Neural cell (in vitro differentiated cells): ENCODE data around the gene CCDC33. TPM values are rescaled to one million over a fixed set of nuclear protein-coding genes. Genes with fewer than 3 reads are reported as not detected.

Source experiments
- H2AFZ ChIP-seq: fragments of 200-600, 300-800 bp; sonication (generic), shearing (Covaris generic); 2 replicates; pipeline ENCODE4 v1.6.0; 2014; ENCODE audit warnings: low read depth, mild to moderate bottlenecking, antibody characterized with exemption, low read length, moderate library complexity
- H3F3A ChIP-seq: fragments of 200-600 bp; shearing (Covaris generic); 2 replicates; pipeline ENCODE4 v1.6.1; 2016; ENCODE audit warnings: mild to moderate bottlenecking, moderate library complexity, mixed read lengths, antibody characterized with exemption, low read length; ENCODE audit not compliant: insufficient read depth, poor library complexity, severe bottlenecking
- H3K27ac ChIP-seq: fragments of 200-600, 300-800 bp; sonication (generic), shearing (Covaris generic); 2 replicates; pipeline ENCODE4 v1.5.1; 2014; ENCODE audit warnings: mild to moderate bottlenecking, low read length, moderate library complexity
- H3K27me3 ChIP-seq: fragments of 300-800, 200-600 bp; sonication (generic), shearing (Covaris generic); 2 replicates; pipeline ENCODE4 v1.6.0; 2014; ENCODE audit warnings: mild to moderate bottlenecking, low read depth, low read length, moderate library complexity; ENCODE audit not compliant: insufficient read depth
- H3K36me3 ChIP-seq: fragments of 300-800, 200-600 bp; sonication (generic), shearing (Covaris generic); 2 replicates; pipeline ENCODE4 v1.5.1; 2014; ENCODE audit warnings: mild to moderate bottlenecking, antibody characterized with exemption, low read length, moderate library complexity; ENCODE audit not compliant: insufficient read depth
- H3K4me2 ChIP-seq: fragments of 300-800, 200-600 bp; sonication (generic), shearing (Covaris generic); 2 replicates; pipeline ENCODE4 v1.6.0; 2014; ENCODE audit warnings: mild to moderate bottlenecking, low read length
- H3K4me3 ChIP-seq: fragments of 300-800, 200-600 bp; sonication (generic), shearing (Covaris generic); 2 replicates; pipeline ENCODE4 v1.5.1; 2014; ENCODE audit warnings: mild to moderate bottlenecking, low read length, moderate library complexity
- H3K79me2 ChIP-seq: fragments of 200-600 bp; shearing (Covaris generic); replicated peaks from 2 replicates; pipeline ENCODE4 v1.6.0; 2014; ENCODE audit warnings: mild to moderate bottlenecking, low read length, moderate library complexity; ENCODE audit not compliant: insufficient read depth
- H3K9ac ChIP-seq: fragments of 300-800, 200-600 bp; sonication (generic), shearing (Covaris generic); 2 replicates; pipeline ENCODE4 v1.6.1; 2016; ENCODE audit warnings: mild to moderate bottlenecking, low read length, mixed read lengths
- H3K9me2 ChIP-seq: fragments of 200-600 bp; shearing (Covaris generic); 2 replicates; pipeline ENCODE4 v1.6.1; 2016; ENCODE audit warnings: mild to moderate bottlenecking, low read length, mixed read lengths; ENCODE audit not compliant: insufficient read depth
- H3K9me3 ChIP-seq: fragments of 200-600, 300-800 bp; sonication (generic), shearing (Covaris generic); 2 replicates; pipeline ENCODE4 v1.6.1; 2016; ENCODE audit warnings: mild to moderate bottlenecking, mixed run types, low read length, moderate library complexity, mixed read lengths
- H4K20me1 ChIP-seq: fragments of 200-600 bp; shearing (Covaris generic); 2 replicates; pipeline ENCODE4 v1.6.1; 2016; ENCODE audit warnings: mild to moderate bottlenecking, mixed run types; ENCODE audit not compliant: insufficient read depth
- EP300 ChIP-seq: fragments of 450-650 bp; conservative IDR thresholded peaks from 2 replicates; pipeline ENCODE4 v1.6.1; 2014; ENCODE audit warnings: antibody characterized with exemption, mild to moderate bottlenecking, moderate library complexity; ENCODE audit not compliant: poor library complexity, severe bottlenecking
- EZH2 ChIP-seq: fragments of 200-600, 300-800 bp; shearing (Covaris generic), sonication (generic); IDR thresholded peaks from 2 replicates; pipeline ENCODE4 v1.6.1; 2014; ENCODE audit warnings: antibody characterized with exemption, low read length, borderline replicate concordance, mild to moderate bottlenecking; ENCODE audit not compliant: insufficient read depth, poor library complexity, severe bottlenecking
- MXI1 ChIP-seq: fragments of 450-650 bp; conservative IDR thresholded peaks from 2 replicates; pipeline ENCODE4 v1.6.1; 2014; ENCODE audit warnings: antibody characterized with exemption, mild to moderate bottlenecking; ENCODE audit not compliant: poor library complexity, severe bottlenecking
- POLR2AphosphoS5 ChIP-seq: IDR thresholded peaks from 2 replicates; pipeline ENCODE4 v1.6.1; 2012
- RAD21 ChIP-seq: fragments of 450-650 bp; conservative IDR thresholded peaks from 2 replicates; pipeline ENCODE4 v1.6.1; 2014; ENCODE audit warnings: antibody characterized with exemption, mild to moderate bottlenecking, moderate library complexity
- SMC3 ChIP-seq: fragments of 450-650 bp; conservative IDR thresholded peaks from 2 replicates; pipeline ENCODE4 v1.6.1; 2014; ENCODE audit warnings: antibody characterized with exemption, mild to moderate bottlenecking, moderate library complexity; ENCODE audit not compliant: poor library complexity
- TAF1 ChIP-seq: IDR thresholded peaks from 2 replicates; pipeline ENCODE4 v1.6.1; 2012; ENCODE audit warnings: low read depth
- polyA plus RNA-seq: library from polyadenylated mRNA; depleted of rRNA; stranded (reverse); fragments of >200 nt; gene quantifications from 2 replicates; pipeline ENCODE4 v1.2.3, GENCODE V29; 2014
- TF ChIP-seq, protein P1 (sequence below): fragments of 450-650 bp; IDR thresholded peaks from 2 replicates; pipeline ENCODE4 v1.5.1; 2014; ENCODE audit warnings: antibody characterized with exemption, mild to moderate bottlenecking, moderate library complexity; ENCODE audit not compliant: poor library complexity, severe bottlenecking
- TF ChIP-seq, protein P2 (sequence below): IDR thresholded peaks from 2 replicates; pipeline ENCODE4 v1.6.1; 2012; ENCODE audit warnings: borderline replicate concordance

The CCDC33 gene
- polyA plus RNA-seq, 1 donor from 2014 or later = 1.4 TPM

GRCh38 chr15:74274470-74275038 lies 38.4 kb downstream of the CCDC33 start:
- Histone ChIP-seq H3F3A (no peaks in the 10 kb centered on the region), H3K79me2 (no peaks in the 10 kb centered on the region), H2AFZ (no peak overlapping the region), H3K4me2 (no peak overlapping the region), H3K27me3 (no peaks in the 10 kb centered on the region), H3K4me3 (no peak overlapping the region), H3K9me2 (no peaks in the 10 kb centered on the region), H3K9me3 (no peaks in the 10 kb centered on the region), H3K9ac (no peak overlapping the region), H3K36me3 (no peaks in the 10 kb centered on the region), H3K27ac (no peak overlapping the region), H4K20me1 (no peaks in the 10 kb centered on the region)
- TF ChIP-seq, protein P1, sequence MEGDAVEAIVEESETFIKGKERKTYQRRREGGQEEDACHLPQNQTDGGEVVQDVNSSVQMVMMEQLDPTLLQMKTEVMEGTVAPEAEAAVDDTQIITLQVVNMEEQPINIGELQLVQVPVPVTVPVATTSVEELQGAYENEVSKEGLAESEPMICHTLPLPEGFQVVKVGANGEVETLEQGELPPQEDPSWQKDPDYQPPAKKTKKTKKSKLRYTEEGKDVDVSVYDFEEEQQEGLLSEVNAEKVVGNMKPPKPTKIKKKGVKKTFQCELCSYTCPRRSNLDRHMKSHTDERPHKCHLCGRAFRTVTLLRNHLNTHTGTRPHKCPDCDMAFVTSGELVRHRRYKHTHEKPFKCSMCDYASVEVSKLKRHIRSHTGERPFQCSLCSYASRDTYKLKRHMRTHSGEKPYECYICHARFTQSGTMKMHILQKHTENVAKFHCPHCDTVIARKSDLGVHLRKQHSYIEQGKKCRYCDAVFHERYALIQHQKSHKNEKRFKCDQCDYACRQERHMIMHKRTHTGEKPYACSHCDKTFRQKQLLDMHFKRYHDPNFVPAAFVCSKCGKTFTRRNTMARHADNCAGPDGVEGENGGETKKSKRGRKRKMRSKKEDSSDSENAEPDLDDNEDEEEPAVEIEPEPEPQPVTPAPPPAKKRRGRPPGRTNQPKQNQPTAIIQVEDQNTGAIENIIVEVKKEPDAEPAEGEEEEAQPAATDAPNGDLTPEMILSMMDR = no peak

DNA sequence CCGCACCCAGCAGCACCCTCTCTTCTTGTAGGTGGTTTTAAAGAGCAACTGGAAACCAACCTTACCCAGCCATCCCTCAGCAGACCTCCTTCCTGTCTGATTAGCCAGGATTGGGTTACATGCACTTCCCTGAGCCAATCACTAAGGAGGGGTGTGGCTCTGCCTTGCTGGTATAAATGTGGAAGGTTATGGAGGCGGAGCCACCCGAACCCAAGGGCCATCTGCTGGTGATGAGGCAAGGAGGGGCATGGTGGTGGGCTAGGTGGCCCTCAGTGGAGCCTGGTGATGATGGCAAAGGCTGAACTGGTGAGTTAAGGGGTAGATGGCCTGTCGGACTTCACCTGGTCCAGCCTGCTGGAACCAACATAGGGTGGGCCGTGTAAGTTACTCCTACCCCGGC lies 39.8 kb downstream of the CCDC33 start:
- Histone ChIP-seq H3K36me3 (no peaks in the 10 kb centered on the region), H3K9me3 (no peaks in the 10 kb centered on the region), H3F3A (no peaks in the 10 kb centered on the region), H3K9ac (no peak overlapping the region), H3K9me2 (no peaks in the 10 kb centered on the region), H3K4me3 (no peak overlapping the region), H3K27me3 (no peaks in the 10 kb centered on the region), H3K4me2 (no peak overlapping the region), H3K79me2 (no peaks in the 10 kb centered on the region), H2AFZ (no peak overlapping the region), H3K27ac (no peak overlapping the region), H4K20me1 (no peaks in the 10 kb centered on the region)
- TF ChIP-seq MXI1 (no peak), POLR2AphosphoS5 (no peak), RAD21 (no peak), EZH2 (no peak), EP300 (no peak), SMC3 (no peak), TAF1 (no peak)
- TF ChIP-seq, protein P2, sequence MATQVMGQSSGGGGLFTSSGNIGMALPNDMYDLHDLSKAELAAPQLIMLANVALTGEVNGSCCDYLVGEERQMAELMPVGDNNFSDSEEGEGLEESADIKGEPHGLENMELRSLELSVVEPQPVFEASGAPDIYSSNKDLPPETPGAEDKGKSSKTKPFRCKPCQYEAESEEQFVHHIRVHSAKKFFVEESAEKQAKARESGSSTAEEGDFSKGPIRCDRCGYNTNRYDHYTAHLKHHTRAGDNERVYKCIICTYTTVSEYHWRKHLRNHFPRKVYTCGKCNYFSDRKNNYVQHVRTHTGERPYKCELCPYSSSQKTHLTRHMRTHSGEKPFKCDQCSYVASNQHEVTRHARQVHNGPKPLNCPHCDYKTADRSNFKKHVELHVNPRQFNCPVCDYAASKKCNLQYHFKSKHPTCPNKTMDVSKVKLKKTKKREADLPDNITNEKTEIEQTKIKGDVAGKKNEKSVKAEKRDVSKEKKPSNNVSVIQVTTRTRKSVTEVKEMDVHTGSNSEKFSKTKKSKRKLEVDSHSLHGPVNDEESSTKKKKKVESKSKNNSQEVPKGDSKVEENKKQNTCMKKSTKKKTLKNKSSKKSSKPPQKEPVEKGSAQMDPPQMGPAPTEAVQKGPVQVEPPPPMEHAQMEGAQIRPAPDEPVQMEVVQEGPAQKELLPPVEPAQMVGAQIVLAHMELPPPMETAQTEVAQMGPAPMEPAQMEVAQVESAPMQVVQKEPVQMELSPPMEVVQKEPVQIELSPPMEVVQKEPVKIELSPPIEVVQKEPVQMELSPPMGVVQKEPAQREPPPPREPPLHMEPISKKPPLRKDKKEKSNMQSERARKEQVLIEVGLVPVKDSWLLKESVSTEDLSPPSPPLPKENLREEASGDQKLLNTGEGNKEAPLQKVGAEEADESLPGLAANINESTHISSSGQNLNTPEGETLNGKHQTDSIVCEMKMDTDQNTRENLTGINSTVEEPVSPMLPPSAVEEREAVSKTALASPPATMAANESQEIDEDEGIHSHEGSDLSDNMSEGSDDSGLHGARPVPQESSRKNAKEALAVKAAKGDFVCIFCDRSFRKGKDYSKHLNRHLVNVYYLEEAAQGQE = no peak
- TF ChIP-seq, protein P1 = no peak
